Transverse colon (tissue), 3 donors: Measurements from ENCODE around the gene ANKS1A.

Experiments
- POLR2A ChIP-seq: fragments of 450-650 bp; IDR thresholded peaks from one replicate; pipeline ENCODE4 v1.6.1; 2016; ENCODE audit warnings: antibody characterized with exemption, mild to moderate bottlenecking, moderate library complexity
- TF ChIP-seq, protein P1 (sequence below), 5 experiments: fragments of 200-600 bp in 3 of 5; fragments of 450-650 bp in 2 of 5; sonication (generic) in 3 of 5; IDR thresholded peaks; 1 replicate in 2 of 5; 2 replicates in 3 of 5; pipeline ENCODE4 v1.5.1; 2016 to 2017; ENCODE audit warnings: antibody characterized with exemption in 5 of 5, inconsistent platforms in 3 of 5, mild to moderate bottlenecking in 2 of 5, moderate library complexity in 1 of 5

DNA sequence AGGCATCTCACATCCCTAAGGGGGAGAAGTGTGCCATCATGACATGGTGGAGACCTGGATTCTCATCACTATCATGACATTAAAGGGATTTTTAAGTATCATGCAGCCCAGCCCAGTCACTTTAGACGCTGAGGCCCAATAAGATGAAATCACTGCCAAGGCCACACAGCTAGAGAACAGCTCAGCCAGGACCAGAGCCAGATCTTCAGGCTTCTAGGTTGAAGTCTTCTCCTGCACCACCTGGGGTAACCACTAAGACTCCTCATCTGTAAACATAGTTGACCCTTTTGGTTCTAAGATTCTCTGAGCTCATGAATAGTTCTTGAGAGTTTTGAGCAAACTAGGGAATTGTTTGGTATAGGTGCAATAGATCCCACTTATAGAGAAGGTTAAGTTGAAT lies 126.9 kb downstream of the ANKS1A start:
- no peak for TF ChIP-seq POLR2A
- TF ChIP-seq, protein P1, sequence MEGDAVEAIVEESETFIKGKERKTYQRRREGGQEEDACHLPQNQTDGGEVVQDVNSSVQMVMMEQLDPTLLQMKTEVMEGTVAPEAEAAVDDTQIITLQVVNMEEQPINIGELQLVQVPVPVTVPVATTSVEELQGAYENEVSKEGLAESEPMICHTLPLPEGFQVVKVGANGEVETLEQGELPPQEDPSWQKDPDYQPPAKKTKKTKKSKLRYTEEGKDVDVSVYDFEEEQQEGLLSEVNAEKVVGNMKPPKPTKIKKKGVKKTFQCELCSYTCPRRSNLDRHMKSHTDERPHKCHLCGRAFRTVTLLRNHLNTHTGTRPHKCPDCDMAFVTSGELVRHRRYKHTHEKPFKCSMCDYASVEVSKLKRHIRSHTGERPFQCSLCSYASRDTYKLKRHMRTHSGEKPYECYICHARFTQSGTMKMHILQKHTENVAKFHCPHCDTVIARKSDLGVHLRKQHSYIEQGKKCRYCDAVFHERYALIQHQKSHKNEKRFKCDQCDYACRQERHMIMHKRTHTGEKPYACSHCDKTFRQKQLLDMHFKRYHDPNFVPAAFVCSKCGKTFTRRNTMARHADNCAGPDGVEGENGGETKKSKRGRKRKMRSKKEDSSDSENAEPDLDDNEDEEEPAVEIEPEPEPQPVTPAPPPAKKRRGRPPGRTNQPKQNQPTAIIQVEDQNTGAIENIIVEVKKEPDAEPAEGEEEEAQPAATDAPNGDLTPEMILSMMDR (IDR thresholded peaks at IDR 0.05) = no peak
